Activated naive CD4-positive, alpha-beta T cell treated with anti-CD3 and anti-CD28 coated beads, Interleukin-2, amount 50 U/mL, for 24 hours (primary cell): ENCODE measurements around the gene STRADB.

ENCODE experiments used
- H3K27ac Mint-ChIP-seq: one replicate; pipeline ENCODE4 v1.8.0; 2021; ENCODE audit warnings: mild to moderate bottlenecking, mixed read lengths
- H3K27me3 Mint-ChIP-seq: one replicate; pipeline ENCODE4 v1.8.0; 2021; ENCODE audit warnings: mixed read lengths
- H3K36me3 Mint-ChIP-seq: one replicate; pipeline ENCODE4 v1.8.0; 2021; ENCODE audit warnings: mixed read lengths
- H3K4me1 Mint-ChIP-seq: one replicate; pipeline ENCODE4 v1.8.0; 2021; ENCODE audit warnings: mixed read lengths
- H3K4me3 Mint-ChIP-seq: one replicate; pipeline ENCODE4 v1.8.0; 2021; ENCODE audit warnings: mild to moderate bottlenecking, mixed read lengths
- H3K9me3 Mint-ChIP-seq: one replicate; pipeline ENCODE4 v1.8.0; 2021; ENCODE audit warnings: mixed read lengths

The STRADB gene

DNA sequence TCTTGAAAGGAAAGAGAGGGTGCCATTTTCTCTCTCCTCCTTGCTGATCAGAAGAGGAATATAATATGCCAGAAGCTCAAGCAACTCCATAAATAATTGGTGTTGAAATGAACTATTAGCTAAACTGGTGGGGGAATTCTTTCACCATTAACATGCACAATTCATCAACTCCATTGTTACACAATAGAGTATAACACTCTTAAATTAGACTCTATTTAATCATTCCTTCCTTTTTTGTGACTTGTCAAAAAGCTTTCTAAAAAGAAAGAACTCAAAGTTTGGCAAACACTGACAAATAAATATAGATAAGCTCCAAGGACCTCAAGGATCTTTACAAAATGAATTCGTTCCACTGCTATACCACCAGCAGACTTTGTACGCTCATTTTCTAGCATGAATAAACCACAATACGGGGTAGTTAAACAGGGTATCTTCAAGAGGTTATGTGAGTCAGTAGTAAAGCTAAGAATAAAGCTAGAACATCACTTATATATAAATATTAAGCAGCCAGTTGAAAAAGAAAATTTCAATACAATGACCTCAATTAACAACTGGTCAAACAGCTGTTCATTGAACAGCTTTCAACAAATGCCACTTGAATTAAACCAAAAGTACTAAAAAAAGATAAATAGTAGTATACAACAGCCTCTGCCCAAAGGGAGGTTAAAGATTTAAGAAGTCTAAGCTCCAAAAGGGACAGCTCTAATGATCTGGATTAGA lies 6.6 kb upstream of the STRADB start:
- Mint-ChIP-seq H3K4me3 (no peak overlapping the region), H3K9me3 (peaks cover 5% of the 10 kb centered on the region), H3K27me3 (no peaks in the 10 kb centered on the region), H3K27ac (no peak overlapping the region), H3K4me1 (peaks cover 65% of the 10 kb centered on the region), H3K36me3 (peaks cover 7% of the 10 kb centered on the region)

DNA sequence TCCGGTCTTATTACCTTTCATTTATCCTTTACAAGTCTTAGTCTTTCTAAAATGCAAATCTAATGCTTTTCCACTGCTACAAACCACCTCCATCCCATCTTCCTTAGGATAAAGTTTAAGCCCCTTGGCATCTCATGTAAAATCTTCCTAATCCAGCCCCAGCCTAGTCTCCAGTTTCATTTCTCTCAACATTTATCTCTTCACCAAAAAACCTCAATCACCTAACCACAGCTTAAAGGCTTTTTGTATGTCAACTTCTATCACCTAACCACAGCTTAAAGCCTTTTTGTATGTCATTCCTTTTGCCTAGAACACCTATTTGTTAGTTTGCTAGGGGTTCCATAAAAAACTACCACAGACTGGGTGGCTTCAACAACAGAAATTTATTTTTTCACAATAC lies 4.5 kb upstream of the STRADB start:
- H3K27ac Mint-ChIP-seq: peak overlapping the region; percentile 49
- no peaks in the 10 kb centered on the region for H3K27me3 Mint-ChIP-seq
- H3K36me3 Mint-ChIP-seq: peaks cover 7% of the 10 kb centered on the region
- H3K4me1 Mint-ChIP-seq: peaks cover 58% of the 10 kb centered on the region
- peak overlapping the region; percentile 38 for H3K4me3 Mint-ChIP-seq
- H3K9me3 Mint-ChIP-seq: peaks cover 5% of the 10 kb centered on the region

DNA sequence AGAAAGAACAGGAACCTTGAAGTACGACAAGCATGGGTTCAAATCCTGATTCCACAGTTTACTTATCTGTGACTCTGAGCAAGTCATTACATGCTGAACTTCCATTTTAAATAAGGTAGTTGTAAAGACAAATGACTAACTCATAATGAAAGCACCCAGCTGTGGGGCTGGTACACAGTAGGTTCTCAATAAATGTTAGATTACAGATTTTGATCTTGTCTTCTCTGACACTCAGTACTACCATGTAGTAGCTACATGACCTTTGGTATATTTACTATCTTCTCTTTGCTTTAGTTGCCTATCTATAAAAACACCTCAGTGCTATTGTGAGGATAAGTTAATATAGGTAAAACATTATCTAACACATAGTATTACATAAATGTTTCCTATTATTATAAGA lies 3.5 kb upstream of the STRADB start:
- Mint-ChIP-seq H3K27me3 (no peaks in the 10 kb centered on the region), H3K4me3 (peak overlapping the region; percentile 86), H3K4me1 (peaks cover 66% of the 10 kb centered on the region), H3K9me3 (peaks cover 5% of the 10 kb centered on the region), H3K36me3 (peaks cover 7% of the 10 kb centered on the region), H3K27ac (peak overlapping the region; percentile 99)

DNA sequence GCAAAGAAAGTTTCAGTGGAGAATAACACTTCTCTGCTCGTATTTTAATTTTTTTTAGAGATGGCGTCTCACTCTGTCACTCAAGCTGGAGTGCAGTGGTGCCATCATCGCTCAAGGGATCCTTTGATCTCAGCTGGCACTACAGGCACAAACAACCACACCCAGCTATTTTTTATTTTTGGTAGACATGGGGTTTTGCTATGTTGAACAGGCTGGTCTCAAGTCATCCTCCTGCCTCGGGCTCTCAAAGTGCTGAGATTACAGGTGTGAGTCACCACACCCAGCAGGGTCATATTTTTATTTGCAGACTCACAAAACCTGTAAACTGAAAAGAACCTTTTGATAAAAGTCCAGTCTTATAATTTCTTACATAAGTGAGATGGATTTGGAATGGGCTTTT lies 2.8 kb upstream of the STRADB start:
- H3K36me3 Mint-ChIP-seq: peaks cover 7% of the 10 kb centered on the region
- peak overlapping the region; percentile 86 for H3K4me3 Mint-ChIP-seq
- no peaks in the 10 kb centered on the region for H3K27me3 Mint-ChIP-seq

DNA sequence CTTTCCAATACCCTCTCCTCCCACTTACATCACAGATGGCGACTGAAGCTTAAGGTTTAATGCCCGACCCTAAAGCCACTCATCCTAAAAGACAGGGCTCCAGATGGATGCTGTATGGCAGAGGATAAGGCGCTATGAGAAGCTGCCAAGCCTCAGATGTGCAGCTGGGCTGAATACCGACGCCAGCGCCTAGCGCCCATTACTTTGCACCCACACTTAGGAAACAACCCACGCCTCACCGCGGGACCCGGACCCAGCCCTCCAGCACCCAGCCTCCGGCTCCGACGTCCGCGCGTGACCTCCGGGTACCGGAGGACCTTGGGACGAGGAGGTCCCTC lies 617 bp upstream of the STRADB start:
- no peaks in the 10 kb centered on the region for H3K27me3 Mint-ChIP-seq
- peaks cover 5% of the 10 kb centered on the region for H3K9me3 Mint-ChIP-seq
- peaks cover 7% of the 10 kb centered on the region for H3K36me3 Mint-ChIP-seq
- H3K4me3 Mint-ChIP-seq: peak overlapping the region; percentile 94
- peaks cover 71% of the 10 kb centered on the region for H3K4me1 Mint-ChIP-seq
- peak overlapping the region; percentile 93 for H3K27ac Mint-ChIP-seq

More for the DNA sequence above, 2.8 kb upstream of the STRADB start:
- Mint-ChIP-seq H3K9me3 (peaks cover 5% of the 10 kb centered on the region), H3K27ac (peak overlapping the region; percentile 99), H3K4me1 (peaks cover 72% of the 10 kb centered on the region)

DNA sequence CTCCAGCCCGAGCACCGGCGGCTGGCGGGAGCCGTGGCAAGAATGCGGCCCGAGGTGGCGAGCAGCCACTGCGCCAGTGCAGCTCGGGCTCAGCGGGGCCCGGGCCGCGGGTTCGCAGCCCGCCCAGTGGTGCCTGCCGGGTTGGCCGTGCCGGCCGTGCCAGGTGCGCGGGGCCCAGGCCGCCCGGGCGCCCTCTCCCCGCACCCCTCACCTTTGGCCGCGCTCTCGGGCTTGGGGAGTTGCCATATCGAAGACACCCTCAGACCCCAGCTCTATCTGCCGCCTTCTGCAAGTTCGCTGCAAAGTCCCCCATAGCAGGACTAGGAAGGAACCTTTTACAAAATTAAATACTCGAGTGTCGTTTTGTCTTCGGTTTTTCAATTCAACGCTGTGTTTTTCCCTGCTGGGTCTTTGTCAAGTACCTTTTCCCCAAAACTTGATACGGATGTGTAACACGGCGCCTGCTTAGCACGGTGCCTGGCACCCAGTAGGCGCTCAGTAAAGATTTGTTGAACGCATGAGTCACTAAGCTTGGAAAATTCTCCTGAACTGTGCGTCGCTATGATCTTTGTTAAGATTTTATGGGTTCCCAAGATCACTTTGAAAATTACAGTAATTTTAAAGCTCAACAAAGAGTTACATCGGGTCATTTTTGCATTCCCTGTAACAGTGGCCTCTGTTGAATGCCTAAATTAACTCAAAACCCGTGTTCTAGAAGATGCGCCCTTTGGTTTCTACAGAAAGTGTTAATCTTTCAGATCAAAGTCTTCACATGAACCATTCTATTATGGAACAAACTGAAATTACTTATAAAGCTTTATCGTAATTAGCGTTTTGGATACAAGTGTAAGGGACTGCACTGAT lies 750 bp downstream of the STRADB start:
- Mint-ChIP-seq H3K9me3 (peaks cover 5% of the 10 kb centered on the region), H3K36me3 (peaks cover 5% of the 10 kb centered on the region), H3K4me1 (peaks cover 58% of the 10 kb centered on the region), H3K27ac (peak overlapping the region; percentile 74), H3K27me3 (no peaks in the 10 kb centered on the region), H3K4me3 (peak overlapping the region; percentile 90)

DNA sequence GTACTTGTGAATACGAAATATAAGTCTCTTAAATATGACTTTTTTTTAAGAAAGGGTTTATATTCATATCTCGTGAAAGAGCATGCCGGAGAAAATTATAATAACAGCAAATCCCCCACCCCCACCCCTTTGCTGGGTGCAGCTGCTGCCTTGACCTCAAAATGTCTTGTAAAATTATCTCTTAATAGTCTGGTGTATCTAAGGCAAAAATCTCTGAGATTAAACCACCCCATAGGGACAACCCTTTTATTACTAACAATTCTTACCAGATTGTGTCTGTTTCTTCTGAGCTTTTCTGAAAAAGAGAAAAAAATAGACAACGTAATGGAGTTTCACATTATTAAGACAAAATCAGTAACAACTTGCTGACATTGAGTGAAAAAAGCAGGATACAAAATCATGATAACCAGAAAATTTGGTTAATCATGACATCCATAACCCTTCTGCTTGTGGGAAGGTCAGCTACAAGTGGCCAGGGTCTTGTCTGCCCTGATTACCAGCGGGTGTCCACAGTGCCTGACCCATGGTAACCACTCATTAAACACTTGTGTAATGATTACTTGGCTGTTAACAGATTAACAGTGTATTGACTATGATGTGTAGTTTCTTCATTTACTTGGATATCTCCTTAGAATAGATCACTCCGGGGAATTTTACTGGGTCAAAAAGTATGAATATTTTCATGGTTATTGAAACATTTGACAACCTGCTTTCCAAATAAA lies 1.5 kb downstream of the STRADB start:
- H3K36me3 Mint-ChIP-seq: peaks cover 2% of the 10 kb centered on the region
- H3K27me3 Mint-ChIP-seq: no peaks in the 10 kb centered on the region
- H3K27ac Mint-ChIP-seq: no peak overlapping the region
- peaks cover 50% of the 10 kb centered on the region for H3K4me1 Mint-ChIP-seq
- H3K9me3 Mint-ChIP-seq: no peaks in the 10 kb centered on the region
- H3K4me3 Mint-ChIP-seq: peak overlapping the region; percentile 90

DNA sequence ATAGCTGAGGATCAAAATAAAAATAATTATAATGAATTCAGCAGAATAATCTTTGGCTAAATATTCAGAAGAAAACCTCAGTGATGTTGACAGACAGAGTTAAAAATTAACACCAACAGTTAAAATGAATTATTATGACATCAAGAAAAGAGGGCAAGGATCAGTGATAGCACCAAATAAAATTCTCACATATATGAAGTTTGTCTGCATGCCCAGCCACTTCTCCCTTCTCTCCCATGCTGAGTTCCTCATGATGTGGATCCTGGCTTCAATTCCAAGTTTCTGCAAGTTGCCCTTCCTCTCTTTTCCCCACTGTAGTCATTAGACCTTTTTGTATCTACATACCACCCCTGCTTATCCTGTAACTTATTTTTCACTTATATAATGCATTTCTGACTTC lies 6.8 kb downstream of the STRADB start:
- Mint-ChIP-seq H3K4me3 (no peak overlapping the region), H3K9me3 (no peaks in the 10 kb centered on the region), H3K36me3 (peaks cover 27% of the 10 kb centered on the region), H3K27ac (no peak overlapping the region), H3K27me3 (no peaks in the 10 kb centered on the region), H3K4me1 (peaks cover 23% of the 10 kb centered on the region)

DNA sequence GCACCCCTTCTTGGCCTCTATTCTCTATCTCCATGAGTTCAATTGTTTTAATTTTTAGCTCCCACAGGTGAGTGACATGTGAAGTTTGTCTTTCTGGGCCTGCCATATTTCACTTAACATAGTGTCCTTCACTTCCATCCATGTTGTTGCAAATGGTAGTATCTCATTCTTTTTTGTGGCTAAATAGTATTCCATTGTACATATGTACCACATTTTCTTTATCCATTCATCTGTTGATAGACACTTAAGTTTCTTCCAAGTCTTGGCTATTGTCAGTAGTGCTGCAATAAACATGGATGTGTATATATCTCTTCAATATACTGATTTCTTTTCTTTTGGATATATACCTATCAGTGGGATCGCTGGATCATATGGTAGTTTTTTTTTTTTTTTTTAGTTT lies 9.0 kb downstream of the STRADB start:
- no peaks in the 10 kb centered on the region for H3K27me3 Mint-ChIP-seq
- H3K9me3 Mint-ChIP-seq: no peaks in the 10 kb centered on the region
- H3K36me3 Mint-ChIP-seq: peaks cover 38% of the 10 kb centered on the region
- no peak overlapping the region for H3K27ac Mint-ChIP-seq
- H3K4me1 Mint-ChIP-seq: peaks cover 15% of the 10 kb centered on the region
- no peak overlapping the region for H3K4me3 Mint-ChIP-seq

DNA sequence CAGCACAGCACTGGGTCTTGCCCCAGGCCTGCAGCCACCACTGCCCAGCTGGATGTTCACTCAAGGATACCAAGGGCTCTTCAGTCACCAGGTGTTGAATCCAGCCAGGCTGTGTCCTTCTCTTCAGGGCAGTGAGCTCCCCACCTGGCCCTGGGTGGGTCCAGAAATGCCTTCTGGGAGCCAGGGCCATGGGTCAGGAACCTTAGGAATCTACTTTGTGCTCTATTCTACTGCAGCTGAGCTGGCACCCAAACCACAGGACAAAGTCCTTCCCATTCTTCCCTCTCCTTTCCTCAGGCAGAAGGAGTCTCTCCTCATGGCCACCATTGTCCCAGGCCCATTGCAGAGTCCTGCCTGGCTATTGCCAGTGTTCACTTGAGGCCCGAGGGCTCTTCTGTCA lies 13.0 kb downstream of the STRADB start:
- peaks cover 25% of the 10 kb centered on the region for H3K4me1 Mint-ChIP-seq
- peaks cover 49% of the 10 kb centered on the region for H3K36me3 Mint-ChIP-seq
- H3K27ac Mint-ChIP-seq: no peak overlapping the region
- no peaks in the 10 kb centered on the region for H3K9me3 Mint-ChIP-seq
- no peaks in the 10 kb centered on the region for H3K27me3 Mint-ChIP-seq
- H3K4me3 Mint-ChIP-seq: no peak overlapping the region

DNA sequence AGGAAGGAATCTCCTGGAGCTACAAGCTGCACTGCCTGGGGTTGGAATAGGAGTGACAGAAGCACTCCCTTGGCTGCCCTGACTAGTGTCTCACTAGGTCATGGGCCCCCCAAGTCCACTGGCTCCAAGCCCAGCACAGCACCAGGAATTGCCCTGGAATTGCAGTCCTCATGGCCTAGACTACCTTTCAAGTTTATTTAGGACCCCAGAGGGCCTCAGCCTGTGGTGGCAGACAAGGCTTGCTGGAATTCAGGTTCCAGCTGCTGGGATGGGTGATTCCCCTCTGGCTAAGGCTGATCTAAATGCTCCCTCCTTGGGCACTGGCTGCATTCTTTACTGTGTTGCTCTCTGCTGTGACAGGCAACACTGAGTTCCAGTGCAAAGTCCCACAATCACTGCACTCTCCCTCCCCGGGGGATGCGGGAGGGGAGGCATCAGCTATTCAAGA lies 14.0 kb downstream of the STRADB start:
- Mint-ChIP-seq H3K4me1 (peaks cover 25% of the 10 kb centered on the region), H3K36me3 (peaks cover 48% of the 10 kb centered on the region), H3K4me3 (no peak overlapping the region), H3K27ac (no peak overlapping the region), H3K9me3 (no peaks in the 10 kb centered on the region), H3K27me3 (no peaks in the 10 kb centered on the region)

DNA sequence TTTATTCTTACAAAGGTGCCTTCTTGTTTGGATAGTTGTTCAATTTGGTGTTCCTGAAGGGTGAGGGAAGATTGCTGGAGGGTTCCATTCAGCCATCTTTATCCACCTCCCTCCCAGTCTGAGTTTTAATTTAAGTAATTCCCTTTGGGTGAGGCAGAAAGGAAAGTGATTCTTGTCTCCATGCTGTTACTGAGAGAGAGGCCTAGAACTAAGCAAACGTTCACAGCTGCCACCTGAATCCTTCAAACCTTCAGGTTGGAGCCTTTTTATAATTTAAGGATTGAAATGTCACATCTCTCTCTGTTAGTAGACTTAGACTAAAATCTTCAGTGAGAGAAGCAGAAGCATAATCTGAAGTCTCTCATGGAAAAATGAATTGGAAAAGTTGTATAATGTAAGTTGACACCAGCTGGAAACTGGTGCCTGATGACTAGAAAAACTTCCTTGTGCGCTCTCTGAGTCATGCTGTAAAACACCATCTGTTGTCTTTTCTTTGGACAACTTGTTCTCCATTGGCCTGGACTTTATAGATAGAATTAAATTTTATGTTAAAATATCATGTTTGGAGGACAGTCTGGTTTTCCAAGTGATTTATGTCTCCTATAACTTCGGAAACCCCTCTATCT lies 14.6 kb downstream of the STRADB start:
- no peak overlapping the region for H3K4me3 Mint-ChIP-seq
- no peak overlapping the region for H3K27ac Mint-ChIP-seq
- peaks cover 25% of the 10 kb centered on the region for H3K4me1 Mint-ChIP-seq
- H3K9me3 Mint-ChIP-seq: no peaks in the 10 kb centered on the region
- H3K27me3 Mint-ChIP-seq: no peaks in the 10 kb centered on the region
- H3K36me3 Mint-ChIP-seq: peaks cover 48% of the 10 kb centered on the region

DNA sequence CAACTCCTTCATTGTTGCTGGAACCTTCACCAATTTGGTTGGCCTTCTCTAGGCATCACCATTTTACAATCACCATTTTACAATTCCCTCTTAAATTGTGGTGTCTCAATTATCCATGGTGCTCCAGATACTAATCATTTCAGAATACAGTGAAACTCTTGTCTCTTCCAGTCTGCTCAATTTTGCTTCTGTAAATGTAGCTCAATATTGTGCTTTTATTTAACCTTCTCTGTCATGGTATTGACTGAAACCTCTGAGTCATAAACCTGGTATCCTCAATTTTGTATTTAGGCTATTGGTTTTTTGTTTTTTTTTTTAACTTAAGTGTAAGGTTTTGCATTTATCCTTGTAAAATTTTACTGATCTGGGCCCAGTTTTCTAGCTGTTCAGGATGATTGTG lies 16.1 kb downstream of the STRADB start:
- Mint-ChIP-seq H3K9me3 (no peaks in the 10 kb centered on the region), H3K36me3 (peaks cover 40% of the 10 kb centered on the region), H3K27ac (no peak overlapping the region), H3K4me3 (no peak overlapping the region), H3K27me3 (no peaks in the 10 kb centered on the region), H3K4me1 (peaks cover 18% of the 10 kb centered on the region)

DNA sequence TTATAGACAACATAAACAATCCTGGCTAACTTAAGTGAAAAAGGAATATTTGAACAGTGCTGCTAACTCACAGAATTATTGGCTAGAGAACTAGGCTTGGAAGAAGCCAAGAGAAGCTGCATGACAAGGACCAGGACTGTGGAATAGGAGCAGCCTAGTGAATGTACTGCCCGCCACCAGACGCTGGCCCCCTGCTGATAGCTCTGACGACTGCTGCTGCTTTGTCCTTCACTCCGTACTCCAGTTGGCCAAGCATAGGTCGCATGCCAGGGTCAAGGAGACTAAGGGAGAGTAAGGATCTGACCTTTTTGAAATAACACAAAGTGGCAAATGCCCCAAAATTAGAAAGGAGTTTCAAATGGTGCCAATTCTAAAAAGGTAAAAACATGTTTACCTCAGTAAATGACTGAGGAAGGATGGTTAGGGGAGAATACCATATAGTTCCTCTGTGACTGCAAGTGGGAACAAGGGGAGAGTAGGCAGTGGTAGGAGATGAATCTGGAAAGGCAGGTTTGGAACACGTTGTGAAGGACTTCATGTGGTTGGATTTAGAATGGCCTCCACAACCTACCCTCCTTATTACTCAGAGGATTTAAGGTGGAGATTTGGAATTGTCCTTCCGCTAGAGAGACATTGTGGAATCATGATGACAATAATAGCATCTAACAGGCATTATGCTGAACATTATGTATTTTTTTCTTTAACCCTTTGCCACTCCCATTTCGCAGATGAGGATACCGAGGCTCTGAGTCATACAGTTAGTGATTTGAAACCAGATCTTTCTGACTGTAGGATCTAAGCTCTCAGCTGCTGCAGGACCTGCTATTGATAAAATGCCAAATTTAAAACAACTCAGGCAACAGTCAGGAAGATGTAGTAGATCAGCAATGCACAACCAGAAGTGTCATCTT lies 19.5 kb downstream of the STRADB start:
- Mint-ChIP-seq H3K27ac (peak overlapping the region; percentile 13), H3K9me3 (no peaks in the 10 kb centered on the region), H3K36me3 (peaks cover 41% of the 10 kb centered on the region), H3K4me1 (peaks cover 10% of the 10 kb centered on the region), H3K4me3 (no peak overlapping the region), H3K27me3 (no peaks in the 10 kb centered on the region)
